ENCODE data around the gene FAT4.

FAT4 gene, protein sequence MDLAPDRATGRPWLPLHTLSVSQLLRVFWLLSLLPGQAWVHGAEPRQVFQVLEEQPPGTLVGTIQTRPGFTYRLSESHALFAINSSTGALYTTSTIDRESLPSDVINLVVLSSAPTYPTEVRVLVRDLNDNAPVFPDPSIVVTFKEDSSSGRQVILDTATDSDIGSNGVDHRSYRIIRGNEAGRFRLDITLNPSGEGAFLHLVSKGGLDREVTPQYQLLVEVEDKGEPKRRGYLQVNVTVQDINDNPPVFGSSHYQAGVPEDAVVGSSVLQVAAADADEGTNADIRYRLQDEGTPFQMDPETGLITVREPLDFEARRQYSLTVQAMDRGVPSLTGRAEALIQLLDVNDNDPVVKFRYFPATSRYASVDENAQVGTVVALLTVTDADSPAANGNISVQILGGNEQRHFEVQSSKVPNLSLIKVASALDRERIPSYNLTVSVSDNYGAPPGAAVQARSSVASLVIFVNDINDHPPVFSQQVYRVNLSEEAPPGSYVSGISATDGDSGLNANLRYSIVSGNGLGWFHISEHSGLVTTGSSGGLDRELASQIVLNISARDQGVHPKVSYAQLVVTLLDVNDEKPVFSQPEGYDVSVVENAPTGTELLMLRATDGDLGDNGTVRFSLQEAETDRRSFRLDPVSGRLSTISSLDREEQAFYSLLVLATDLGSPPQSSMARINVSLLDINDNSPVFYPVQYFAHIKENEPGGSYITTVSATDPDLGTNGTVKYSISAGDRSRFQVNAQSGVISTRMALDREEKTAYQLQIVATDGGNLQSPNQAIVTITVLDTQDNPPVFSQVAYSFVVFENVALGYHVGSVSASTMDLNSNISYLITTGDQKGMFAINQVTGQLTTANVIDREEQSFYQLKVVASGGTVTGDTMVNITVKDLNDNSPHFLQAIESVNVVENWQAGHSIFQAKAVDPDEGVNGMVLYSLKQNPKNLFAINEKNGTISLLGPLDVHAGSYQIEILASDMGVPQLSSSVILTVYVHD (N-terminal part only)

DNA sequence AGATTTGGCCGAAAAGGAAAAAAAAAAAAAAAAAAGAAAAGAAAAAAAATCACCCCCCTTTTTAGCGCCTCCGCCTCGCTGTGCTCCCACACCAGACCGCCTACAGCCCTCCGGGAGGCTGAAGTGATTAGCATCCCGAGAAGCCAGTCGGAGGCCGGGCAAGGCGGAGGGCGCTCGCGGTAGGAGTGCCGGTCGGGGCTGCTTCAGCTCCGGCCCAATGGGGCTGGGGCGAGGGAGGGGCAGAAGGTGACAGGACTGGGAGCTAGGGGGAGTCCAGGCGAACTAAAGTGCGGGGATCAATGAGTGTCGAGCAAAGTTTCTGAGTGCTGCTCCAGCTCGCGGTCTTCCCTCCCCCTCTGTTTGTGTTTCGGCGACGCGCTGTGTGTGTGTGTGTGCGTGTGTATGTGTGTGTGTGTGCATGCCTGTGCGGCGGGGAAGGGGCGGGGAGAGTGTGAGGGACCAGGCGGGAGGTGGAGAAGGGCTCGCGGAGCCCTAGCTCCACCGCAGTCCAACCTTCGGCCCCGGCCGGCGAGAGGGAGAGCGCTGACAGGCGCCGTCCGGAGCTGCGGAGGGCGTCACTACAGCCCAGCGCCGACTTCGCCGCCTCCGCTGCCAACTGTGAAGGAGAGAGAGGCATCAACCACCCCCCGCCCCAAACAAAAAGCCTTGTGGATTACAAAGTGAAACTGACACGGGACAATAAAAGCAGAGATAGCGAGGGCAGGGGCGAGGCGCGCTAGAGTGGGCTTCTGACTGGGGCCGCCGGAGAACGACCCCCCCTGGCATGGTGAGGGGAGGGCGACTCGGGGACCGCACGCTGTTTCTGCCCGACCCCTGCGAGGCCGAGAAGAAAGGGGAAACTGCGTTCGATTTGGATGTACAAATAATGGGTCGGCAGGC, at the start of gene FAT4:
FAT4 (plus strand) TSS at position 280 of the 900 bp plus-strand sequence. CDS start 1,457 bp downstream, outside the sequence.
- no peak for DNase-seq

DNA sequence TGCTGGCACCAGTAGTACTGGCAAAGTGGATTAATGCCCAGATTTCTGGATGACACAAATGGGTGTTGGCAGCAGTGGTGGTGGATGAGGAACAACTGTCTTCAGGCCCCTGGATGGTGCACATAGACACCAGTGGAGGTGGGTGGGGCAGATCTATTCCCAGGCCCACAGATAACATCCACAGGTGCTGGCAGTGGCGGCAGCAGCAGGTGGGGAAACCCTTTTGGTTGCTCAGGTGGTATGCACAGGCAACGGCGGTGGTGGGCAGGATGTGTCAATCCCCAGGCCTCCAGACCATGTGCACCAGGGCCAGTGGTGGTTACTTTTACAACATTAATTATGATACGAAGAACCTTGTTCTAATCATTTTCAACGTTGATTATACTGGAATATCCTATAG, 48.9 kb upstream of the FAT4 start:
- no peak for DNase-seq

DNA sequence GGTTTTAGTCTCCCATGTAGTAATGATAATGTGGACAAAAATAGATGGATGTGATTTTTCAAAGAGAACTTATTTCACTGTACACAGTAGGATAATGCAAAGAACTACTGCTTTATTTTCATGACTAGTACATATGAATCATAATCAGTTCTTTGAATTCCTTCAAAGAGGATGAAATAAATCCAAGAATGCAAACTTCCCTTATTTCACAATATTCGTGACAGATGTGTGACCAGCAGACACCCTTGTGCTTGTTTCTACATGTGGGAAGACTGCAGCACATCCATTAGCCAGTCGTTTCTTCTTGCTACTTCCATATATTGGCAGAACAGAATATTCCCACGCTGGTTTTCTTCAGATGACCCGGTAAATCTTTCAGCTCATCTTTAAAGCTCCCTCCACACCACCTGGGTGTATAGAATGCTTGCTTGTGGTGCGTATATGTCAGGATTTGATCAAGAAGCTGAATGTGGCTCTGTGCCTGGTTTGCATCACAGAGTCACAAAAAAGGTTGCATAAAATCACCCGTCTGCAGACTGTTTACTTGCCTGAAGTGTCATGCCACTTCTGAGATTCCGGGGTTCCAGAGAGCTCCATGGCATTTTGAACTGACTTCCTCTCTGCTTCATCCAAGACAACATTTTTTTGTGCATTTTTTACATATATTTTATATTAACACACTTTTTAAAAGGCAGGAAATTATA, 47.7 kb upstream of the FAT4 start:
- no peak for DNase-seq

DNA sequence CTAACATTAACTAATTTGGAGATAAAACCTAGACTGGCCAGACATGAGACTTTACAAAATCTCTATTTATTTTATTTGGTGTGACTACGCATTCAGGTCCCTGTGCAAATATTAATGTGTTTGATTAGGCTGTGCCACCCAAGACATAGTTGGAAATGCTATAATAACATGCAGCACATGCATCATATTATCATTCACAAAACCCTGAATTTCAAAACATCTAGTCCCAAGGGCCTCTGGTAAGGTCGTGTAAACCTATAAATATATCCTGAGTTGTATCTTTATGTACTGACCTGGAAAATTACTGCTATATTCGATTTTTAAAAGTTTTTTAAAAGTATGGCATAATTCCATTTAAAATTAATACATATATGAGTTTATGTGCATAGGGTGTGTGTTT, 47.1 kb upstream of the FAT4 start:
- no peak for DNase-seq

DNA sequence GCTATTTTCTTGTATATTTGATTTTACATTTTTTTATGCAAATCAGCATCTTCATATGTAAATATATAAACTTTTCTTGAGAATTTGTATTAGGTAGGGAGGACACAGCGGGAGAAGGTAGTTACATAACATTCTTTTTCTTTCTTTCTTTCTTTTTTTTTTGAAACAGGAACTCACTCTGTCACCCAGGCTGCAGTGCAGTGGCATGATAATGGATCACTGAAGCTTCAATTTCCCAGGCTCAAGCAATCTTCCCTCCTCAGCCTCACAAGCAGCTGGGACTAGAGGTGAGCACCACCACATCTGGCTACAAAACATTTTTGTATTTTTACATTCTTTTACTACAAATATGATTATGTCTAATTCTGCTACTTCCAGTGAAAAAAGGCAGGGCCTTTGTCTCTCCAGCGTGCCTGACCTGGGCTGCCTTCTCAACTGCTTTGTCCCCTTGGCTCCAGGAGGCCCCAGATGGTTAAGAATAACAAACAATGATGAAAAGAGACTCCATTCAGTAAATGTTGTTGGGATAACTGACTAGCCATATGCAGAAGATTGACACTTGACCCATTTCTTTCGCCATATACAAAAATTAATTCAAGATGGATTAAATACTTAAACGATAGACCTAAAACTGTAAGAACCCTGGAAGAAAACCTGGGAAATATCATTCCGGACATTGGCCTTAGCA, 46.5 kb upstream of the FAT4 start:
- no peak for DNase-seq

DNA sequence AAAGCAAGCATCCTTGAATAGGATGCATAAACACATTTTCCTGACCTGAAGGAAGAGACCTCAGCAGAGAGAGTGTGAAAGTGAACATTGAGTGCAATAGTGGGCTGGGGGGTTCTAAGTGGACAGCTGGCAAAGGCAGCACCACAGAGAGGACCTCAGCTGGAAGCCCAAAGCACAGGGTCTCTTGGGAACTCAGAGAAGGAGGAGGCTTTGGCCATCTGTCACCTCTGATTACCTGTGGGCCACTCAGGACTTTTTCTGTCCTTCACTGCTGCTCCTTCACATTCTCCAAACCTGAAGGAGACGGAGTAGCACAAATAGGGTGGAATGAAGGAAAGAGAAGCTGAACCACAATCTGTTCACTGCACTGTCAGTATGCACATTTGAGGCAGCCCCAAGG, 37.9 kb upstream of the FAT4 start:
- no peak for DNase-seq

DNA sequence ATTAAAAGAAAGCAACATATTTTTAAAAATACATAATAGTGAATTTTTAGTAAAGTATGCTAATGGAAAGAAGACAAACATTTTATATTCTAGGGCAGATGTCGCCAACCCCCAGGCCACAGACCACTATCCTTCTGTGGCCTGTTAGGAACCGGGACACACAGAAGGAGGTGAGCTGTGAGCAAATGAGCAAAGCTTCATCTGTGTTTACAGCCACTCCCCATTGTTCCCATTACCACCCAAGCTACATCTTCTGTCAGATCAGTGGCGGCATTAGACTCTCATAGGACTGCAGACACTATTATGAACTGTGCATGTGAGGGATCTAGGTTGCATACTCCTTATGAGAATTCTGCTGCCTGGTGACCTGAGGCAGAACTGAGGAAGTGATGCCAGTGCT, 37.0 kb upstream of the FAT4 start:
- DNase-seq, result no peak

DNA sequence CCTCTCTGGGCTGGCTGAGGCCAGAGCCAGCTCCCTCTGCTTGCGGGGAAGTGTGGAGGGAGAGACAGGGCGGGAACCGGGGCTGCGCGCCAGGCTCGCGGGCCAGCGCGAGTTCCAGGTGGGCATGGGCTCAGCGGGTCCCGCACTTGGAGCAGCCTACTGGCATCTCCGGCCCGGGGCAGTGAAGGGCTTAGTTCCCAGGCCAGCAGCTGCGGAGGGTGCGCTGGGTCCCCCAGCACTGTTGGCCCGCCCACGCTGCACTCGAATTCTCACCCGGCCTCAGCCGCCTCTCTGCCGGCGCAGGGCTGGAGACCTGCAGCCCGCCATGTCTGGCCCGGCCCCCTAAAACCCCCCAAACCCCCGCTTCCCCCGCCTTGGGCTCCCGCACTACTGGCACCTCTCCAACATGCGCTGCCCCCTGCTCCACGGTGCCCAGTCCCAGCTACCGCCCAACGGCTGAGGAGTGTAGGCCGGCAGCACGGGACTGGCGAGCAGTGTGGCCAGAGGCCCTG, 33.8 kb upstream of the FAT4 start:
- DNase-seq, result no peak

DNA sequence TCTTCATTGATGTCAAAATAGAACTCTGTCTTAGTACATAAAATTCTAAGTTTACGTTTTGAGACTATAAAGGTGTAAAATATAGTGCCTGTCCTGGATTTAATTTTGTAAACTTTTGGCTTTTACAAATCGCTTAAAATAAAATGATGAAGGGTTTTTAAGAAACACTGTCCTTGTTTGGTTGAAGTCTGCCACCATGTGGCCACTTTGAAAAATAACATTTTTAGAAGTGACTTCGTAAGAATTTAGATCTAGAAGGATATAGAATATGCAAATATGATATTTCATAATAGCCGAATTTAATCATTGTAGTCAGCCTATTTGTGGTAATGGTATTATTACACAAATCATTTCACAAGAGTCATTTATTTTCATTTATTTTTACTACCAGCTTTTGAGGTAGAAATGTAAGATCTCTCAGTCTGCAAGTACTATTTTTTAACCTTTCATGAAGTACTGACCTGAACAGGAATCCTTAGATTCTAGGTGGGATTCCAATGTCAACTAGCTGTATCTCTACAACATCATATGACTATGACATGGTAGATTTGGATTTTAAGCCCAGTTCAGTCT, 31.0 kb upstream of the FAT4 start:
- DNase-seq, result no peak

DNA sequence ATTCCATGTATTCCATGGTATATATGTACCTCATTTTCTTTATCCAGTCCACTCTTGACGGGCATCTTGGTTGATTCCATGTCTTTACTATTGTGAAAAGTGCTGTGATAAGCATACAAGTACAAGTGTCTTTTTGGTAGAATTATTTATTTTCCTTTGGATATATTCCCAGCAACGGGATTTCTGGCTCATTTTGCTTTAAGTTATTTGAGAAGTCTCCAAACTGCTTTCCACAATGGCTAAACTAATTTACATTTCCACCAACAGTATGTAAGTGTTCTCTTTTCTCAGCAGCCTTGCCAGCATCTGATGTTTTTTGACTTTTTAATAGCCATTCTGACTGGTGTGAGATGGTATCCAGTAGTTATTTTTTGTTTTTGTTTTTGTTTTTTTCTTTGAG, 17.6 kb upstream of the FAT4 start:
- DNase-seq, result no peak

DNA sequence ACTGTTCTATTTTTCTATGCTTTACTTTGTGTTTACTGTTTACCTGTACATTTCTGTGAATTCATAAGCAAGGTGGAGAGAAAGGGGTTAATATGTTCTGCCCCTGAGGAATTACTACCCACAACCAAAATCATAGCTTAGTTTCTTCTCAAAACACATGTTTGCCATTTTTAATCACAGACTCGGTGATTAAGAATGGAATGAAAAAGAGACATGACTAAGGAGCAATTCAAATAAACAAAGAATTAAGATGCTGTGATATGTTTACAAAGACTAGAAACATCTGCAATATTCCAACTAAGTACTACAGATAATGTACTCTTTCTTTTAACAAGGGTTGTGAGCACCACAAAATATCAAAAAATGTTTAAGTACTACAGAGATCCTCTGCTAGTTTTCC, 11.7 kb upstream of the FAT4 start:
- no peak for DNase-seq

DNA sequence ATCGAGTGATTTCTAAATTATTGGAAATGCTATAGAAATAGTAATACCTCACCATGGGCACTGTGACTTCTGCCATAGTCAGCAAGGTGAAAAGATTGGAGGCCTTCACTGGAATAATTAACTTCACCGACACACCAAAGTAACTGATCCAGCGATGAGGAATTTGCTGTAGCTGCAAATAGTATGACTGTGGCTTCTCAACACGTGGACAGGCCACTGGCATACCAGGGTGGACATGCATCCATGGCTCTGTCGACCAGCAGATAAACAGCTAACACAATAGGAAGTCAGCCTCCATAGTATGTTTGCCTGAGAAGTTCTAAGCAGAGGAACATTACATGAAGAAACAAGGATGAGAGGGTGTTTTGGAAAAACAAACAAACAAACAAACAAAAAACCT, 10.9 kb upstream of the FAT4 start:
- DNase-seq, result no peak

DNA sequence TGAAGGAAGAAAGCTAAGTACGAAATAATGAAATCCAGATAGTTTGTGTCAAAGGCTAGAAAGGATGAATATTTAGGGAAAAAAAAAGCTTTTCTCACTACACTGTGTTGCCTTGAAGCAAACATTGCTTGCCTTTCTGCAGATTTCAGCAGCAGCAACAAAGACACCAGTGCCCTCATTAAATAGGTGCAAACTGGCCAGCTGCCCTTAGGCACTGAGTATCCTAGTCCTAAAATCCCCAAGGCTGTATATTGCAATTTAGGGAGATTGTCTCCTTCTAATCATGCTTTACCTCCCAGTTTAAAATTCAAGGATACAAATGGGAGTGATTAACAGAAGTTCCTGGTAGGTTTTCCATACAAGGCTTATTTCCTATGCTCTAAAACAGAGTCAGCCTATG, 8.6 kb upstream of the FAT4 start:
- no peak for DNase-seq

DNA sequence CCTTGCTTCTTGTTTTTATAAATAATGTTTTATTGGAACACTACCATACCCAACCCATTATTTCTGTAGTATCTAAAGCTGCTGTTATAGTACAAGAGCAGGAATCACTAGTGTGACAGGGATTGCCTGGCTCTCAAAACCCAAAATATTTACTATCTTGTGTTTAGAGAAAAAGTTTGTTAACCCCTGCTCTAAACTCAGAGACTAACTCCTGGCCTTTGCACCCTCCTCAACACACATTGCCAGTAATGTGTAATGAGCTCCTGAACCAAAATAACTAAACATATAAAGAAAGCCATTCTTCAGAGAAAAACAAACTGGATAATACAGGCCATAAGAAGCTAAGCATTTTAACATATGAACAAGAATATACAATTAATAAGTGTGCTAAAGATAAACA, 8.2 kb upstream of the FAT4 start:
- no peak for DNase-seq

DNA sequence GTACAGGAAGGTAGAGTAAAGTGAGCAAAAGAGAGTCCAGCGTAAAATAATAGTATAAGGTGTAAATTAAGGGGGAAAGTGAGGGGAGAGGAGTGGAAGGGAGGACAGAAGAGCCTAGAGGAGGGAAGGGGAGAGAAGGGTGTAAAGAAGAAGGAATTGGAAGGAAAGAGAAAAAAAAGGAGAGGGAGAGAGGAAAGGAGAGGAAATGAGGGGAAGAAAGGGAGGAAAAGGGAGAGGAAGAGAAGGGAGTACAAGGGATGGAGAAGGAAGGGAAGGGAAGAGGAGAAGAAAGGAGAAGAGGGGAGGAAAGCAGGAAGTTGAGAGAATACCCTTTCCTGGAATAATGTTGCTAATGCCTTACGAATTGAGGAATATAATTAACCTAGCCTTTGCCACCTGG, 3.3 kb upstream of the FAT4 start:
- no peak for DNase-seq

DNA sequence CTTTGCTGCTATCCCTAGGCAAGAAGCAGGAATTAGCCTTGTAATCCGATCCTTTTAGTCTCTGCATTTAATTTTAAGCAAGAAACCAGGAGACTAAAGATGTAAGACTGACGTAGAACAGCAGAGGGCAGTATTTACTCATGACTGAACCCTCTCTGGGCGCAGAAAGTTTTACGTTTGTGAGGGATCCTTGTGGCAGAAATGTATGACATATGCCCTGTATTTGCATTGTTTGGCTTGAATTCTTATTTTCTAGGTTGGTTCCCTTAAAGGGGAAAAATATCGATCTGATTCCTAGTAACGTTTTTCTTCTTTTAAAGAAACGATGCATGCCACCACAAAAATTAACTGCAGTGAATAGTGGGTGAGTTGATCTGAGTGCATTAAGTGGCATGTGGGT, 1.3 kb upstream of the FAT4 start:
- DNase-seq, result peak; percentile 20

DNA sequence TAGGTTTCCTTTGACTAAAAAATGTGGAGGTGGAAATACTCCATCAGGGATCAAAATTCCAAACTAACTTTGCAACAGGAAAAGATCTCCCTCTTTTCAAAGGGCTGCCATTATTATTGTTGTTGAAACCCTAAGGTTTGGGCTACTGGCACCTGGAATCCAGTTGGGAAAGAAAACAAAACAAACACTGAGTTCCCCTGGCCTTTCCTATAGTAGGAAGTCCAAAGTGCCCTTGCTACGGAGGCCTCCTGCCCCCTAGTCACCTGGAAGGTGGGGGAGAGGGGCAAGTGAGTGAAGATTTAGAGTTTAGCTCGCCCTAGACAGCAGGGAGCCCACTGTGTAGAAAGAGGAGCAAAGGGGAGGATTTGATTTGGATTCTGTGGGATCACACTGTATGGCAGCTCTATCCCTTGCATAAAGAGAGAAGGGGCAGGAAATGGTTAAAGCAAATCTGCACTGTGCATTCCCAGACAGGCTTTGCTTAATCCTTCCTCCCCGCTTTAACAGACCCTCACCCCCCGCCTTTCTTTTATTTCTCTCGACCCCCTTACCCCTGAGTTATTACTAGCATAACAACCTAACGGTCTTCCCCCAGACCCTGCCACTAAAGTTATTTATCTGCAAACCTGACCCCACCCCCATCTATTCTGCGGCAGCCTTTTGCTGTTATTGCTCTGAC, 627 bp upstream of the FAT4 start:
- DNase-seq, result no peak

DNA sequence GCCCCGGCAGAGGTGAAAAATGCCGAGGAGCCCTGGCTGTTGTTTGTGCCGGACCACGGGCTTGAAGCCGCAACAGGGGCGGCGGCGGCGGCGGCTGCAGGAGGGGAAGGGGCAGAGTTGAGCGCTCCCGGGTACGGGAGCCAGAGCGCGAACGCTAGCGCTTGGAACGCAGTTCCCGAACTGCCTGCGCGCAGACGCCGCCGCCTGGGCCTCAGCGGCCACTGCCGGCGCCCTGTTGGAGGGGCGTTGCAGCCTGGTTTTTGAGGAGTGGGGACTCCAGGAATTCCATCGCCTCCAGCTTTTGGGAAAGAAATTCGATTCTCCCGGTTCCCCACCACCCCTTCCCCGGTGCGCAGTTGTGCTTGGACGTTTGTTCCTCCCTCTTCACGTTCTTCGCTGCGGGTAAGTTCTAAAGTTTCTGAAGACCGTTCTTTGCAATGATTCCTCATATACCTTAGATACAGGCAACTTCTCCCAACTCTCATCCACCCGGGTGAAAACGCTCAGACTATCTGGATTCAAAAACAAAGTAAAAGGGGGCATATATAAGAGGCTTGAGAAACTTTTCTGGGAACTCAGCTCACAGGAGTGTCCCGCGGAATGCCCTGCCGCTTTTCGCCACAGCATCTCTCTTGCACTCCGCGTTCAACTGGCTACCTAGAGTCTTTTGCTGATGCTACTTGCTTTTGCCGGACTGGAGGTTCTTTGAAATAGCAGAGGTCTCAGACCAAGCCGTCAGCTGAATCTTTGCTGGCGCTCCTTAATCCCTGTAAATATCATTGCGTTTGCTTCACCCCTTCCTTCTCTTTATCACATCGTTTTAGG, 1.0 kb downstream of the FAT4 start:
- no peak for DNase-seq

DNA sequence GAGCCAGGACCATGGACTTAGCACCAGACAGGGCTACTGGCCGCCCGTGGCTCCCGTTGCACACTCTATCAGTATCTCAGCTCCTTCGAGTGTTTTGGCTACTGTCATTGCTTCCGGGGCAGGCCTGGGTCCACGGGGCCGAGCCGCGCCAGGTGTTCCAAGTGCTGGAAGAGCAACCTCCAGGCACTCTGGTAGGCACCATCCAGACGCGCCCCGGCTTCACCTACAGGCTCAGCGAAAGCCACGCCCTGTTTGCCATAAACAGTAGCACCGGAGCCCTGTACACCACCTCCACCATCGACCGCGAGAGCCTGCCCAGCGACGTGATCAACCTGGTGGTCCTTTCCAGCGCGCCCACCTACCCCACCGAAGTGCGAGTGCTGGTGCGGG, 1.6 kb downstream of the FAT4 start:
- no peak for DNase-seq
